Natural killer cell (primary cell): ENCODE data around the gene NT5C2. TPM values are rescaled to one million over a fixed set of nuclear protein-coding genes. Genes with fewer than 3 reads are reported as not detected.
"Not testable (repeated sequence)": the region's sequence is repeated elsewhere in the genome, so short reads cannot be mapped to it uniquely, and the experiment has no call there.

Source experiments
- ATAC-seq, 3 donors: fragments of 150-1000 bp in 2 of 3; fragments of 200-7000 bp in 1 of 3; cut with Tn5 transposase; 1 replicate in 1 of 3; 2 replicates in 2 of 3; pipeline ENCODE4 v1.10.0; 2021; ENCODE audit warnings: mild to moderate bottlenecking in 2 of 3, moderate library complexity in 2 of 3
- DNase-seq, 2 donors: peaks; one replicate each; pipeline versions ENCODE4 v3.0.0 to v3.0.0-alpha.2; 2013 to 2021; ENCODE audit warnings: mixed read lengths in 1 of 2
- H3K27ac ChIP-seq: one replicate; pipeline ENCODE4 v1.5.1; 2013; ENCODE audit warnings: mild to moderate bottlenecking, low read length
- H3K27me3 ChIP-seq: one replicate; pipeline ENCODE4 v1.6.1; 2013; ENCODE audit warnings: low read length; ENCODE audit not compliant: control insufficient read depth, insufficient read depth
- H3K36me3 ChIP-seq: one replicate; pipeline ENCODE4 v1.6.1; 2013; ENCODE audit warnings: low read length; ENCODE audit not compliant: control insufficient read depth, insufficient read depth
- H3K4me1 ChIP-seq: one replicate; pipeline ENCODE4 v1.6.1; 2013; ENCODE audit warnings: low read length; ENCODE audit not compliant: control insufficient read depth, insufficient read depth
- H3K4me3 ChIP-seq: one replicate; pipeline ENCODE4 v1.5.1; 2013; ENCODE audit warnings: low read length
- H3K9me3 ChIP-seq: one replicate; pipeline ENCODE4 v1.6.1; 2013; ENCODE audit warnings: low read length; ENCODE audit not compliant: control insufficient read depth, insufficient read depth
- H3K27ac Mint-ChIP-seq, 2 donors: one replicate each; pipeline ENCODE4 v1.8.0; 2022; ENCODE audit warnings: mild to moderate bottlenecking in 2 of 2, mixed read lengths in 2 of 2, moderate library complexity in 1 of 2
- H3K27me3 Mint-ChIP-seq, 2 donors: one replicate each; pipeline ENCODE4 v1.8.0; 2022; ENCODE audit warnings: low read depth in 2 of 2, mixed read lengths in 2 of 2
- H3K36me3 Mint-ChIP-seq: one replicate; pipeline ENCODE4 v1.8.0; 2022; ENCODE audit warnings: mixed read lengths
- H3K4me1 Mint-ChIP-seq, 2 donors: one replicate each; pipeline ENCODE4 v1.8.0; 2022; ENCODE audit warnings: mixed read lengths in 2 of 2
- H3K4me3 Mint-ChIP-seq: one replicate; pipeline ENCODE4 v1.8.0; 2022; ENCODE audit warnings: mild to moderate bottlenecking, moderate library complexity, mixed read lengths
- H3K9me3 Mint-ChIP-seq, 2 donors: one replicate each; pipeline ENCODE4 v1.8.0; 2022; ENCODE audit warnings: mixed read lengths in 2 of 2
- WGBS: methylation state at CpG from one replicate; pipeline ENCODE4 v1.1.7; 2013; ENCODE audit warnings: missing lambda C conversion rate; ENCODE audit not compliant: insufficient coverage; 5-methylcytosine and 5-hydroxymethylcytosine counted together
- intact Hi-C: fragments of 100-400 bp; cut with micrococcal nuclease; formaldehyde crosslinking; loops from one replicate; pipeline ENCODE4 v1.14.2; 2022
- total RNA-seq, 4 donors: library from RNA; stranded (reverse); fragments of 120-200 nt in 1 of 4; gene quantifications; one replicate each; pipeline versions ENCODE4 v1.2.3 to v1.2.4, GENCODE V29; 2013 to 2022
- TF ChIP-seq, protein P1 (sequence below): fragments of 200-600 bp; IDR thresholded peaks from one replicate; pipeline ENCODE4 v1.8.0; 2022; ENCODE audit warnings: antibody characterized with exemption

The NT5C2 gene
- total RNA-seq, 3 donors from 2014 or later (not counting 1 experiment from before 2014, with no cell fraction given), result 84.4 to 110 (median 89.4) TPM

DNA sequence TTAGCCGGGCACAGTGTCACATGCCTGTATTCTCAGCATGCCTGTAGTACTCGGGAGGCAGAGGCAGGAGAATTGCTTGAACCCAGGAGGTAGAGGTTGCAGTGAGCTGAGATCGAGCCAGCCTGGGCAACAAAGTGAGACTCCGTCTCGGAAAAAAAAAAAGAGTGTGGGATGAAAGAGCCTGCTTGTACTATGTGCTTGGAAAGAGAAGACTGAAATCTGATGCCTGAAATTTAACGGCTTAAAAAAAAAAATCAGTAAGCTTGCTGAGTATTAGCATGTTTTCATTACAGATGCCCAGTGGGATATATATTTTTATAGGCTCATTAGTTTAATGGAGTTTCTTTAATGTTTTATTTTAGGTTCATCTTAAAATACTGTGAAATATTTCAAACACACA is 4.2 kb downstream of the NT5C2 start:
- WGBS, result 90% methylated on average over 6 of the region's 6 CpGs
- H3K4me1 ChIP-seq, result peaks cover 39% of the 10 kb centered on the region
- H3K27ac Mint-ChIP-seq, result no peak overlapping the region

GRCh38 chr10:103186128-103186527 is 6.9 kb downstream of the NT5C2 start:
- Histone ChIP-seq H3K36me3 (peaks cover under 1% of the 10 kb centered on the region), H3K4me1 (peaks cover 30% of the 10 kb centered on the region), H3K27me3 (no peaks in the 10 kb centered on the region), H3K27ac (no peak overlapping the region), H3K4me3 (no peak overlapping the region), H3K9me3 (no peaks in the 10 kb centered on the region)
- WGBS, result 24% methylated on average over 2 of the region's 6 CpGs
- Mint-ChIP-seq H3K36me3 (no peaks in the 10 kb centered on the region), H3K4me1 (peaks cover 70 to 71% of the 10 kb centered on the region in 2 donors), H3K4me3 (peak overlapping the region; percentile 28), H3K9me3 (no peaks in the 10 kb centered on the region), H3K27me3 (no peaks in the 10 kb centered on the region), H3K27ac (peak overlapping the region in 1 of 2 donors; percentile 32)
- TF ChIP-seq, protein P1, sequence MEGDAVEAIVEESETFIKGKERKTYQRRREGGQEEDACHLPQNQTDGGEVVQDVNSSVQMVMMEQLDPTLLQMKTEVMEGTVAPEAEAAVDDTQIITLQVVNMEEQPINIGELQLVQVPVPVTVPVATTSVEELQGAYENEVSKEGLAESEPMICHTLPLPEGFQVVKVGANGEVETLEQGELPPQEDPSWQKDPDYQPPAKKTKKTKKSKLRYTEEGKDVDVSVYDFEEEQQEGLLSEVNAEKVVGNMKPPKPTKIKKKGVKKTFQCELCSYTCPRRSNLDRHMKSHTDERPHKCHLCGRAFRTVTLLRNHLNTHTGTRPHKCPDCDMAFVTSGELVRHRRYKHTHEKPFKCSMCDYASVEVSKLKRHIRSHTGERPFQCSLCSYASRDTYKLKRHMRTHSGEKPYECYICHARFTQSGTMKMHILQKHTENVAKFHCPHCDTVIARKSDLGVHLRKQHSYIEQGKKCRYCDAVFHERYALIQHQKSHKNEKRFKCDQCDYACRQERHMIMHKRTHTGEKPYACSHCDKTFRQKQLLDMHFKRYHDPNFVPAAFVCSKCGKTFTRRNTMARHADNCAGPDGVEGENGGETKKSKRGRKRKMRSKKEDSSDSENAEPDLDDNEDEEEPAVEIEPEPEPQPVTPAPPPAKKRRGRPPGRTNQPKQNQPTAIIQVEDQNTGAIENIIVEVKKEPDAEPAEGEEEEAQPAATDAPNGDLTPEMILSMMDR, result no peak
- intact Hi-C loops, result no loop called here
- no peak for DNase-seq
- no peak for ATAC-seq

More for the DNA sequence above, 4.2 kb downstream of the NT5C2 start:
- Histone ChIP-seq H3K36me3 (no peaks in the 10 kb centered on the region), H3K9me3 (no peaks in the 10 kb centered on the region), H3K27me3 (no peaks in the 10 kb centered on the region), H3K4me3 (no peak overlapping the region), H3K27ac (no peak overlapping the region)
- Mint-ChIP-seq H3K27me3 (no peaks in the 10 kb centered on the region), H3K36me3 (no peaks in the 10 kb centered on the region), H3K9me3 (no peaks in the 10 kb centered on the region), H3K4me3 (peak overlapping the region; percentile 8), H3K4me1 (peaks cover 65 to 72% of the 10 kb centered on the region in 2 donors)
- intact Hi-C loops, result no loop called here
- ATAC-seq, result no peak
- TF ChIP-seq, protein P1, result no peak
- DNase-seq, result no peak

DNA sequence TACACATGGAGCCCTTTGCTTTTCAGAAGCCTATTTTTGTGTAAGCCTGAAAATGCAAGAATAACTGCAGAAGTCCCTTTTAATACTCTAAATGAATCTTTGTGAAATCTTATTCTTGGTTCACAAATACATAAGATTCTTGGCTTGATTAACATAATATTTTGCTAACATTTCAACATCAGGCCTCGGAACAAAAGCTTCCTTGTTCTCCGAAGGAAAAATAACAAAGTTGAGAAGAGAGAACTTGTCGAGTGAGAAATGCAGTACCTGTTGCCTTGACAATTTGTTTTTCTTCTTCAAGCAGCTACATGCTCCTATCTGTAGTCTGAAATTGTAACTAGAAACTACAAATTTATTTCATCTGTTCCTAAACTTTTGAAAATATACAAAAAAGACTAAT is 8.5 kb downstream of the NT5C2 start:
- no peaks in the 10 kb centered on the region for H3K36me3 Mint-ChIP-seq
- no peak overlapping the region for H3K4me3 ChIP-seq
- no peaks in the 10 kb centered on the region for H3K27me3 ChIP-seq
- H3K4me3 Mint-ChIP-seq, result peak overlapping the region; percentile 57
- peaks cover 32% of the 10 kb centered on the region for H3K4me1 ChIP-seq
- 31% methylated on average over 2 of the region's 3 CpGs for WGBS
- no peak overlapping the region for H3K27ac ChIP-seq
- peak overlapping the region; percentile 32 to 69 for H3K27ac Mint-ChIP-seq
- TF ChIP-seq, protein P1, result no peak
- peaks cover 63 to 71% of the 10 kb centered on the region in 2 donors for H3K4me1 Mint-ChIP-seq
- intact Hi-C loops, result no loop called here
- H3K36me3 ChIP-seq, result peaks cover 12% of the 10 kb centered on the region
- H3K9me3 Mint-ChIP-seq, result no peaks in the 10 kb centered on the region
- no peaks in the 10 kb centered on the region for H3K9me3 ChIP-seq
- H3K27me3 Mint-ChIP-seq, result no peaks in the 10 kb centered on the region
- ATAC-seq (no peak), DNase-seq (no peak)

DNA sequence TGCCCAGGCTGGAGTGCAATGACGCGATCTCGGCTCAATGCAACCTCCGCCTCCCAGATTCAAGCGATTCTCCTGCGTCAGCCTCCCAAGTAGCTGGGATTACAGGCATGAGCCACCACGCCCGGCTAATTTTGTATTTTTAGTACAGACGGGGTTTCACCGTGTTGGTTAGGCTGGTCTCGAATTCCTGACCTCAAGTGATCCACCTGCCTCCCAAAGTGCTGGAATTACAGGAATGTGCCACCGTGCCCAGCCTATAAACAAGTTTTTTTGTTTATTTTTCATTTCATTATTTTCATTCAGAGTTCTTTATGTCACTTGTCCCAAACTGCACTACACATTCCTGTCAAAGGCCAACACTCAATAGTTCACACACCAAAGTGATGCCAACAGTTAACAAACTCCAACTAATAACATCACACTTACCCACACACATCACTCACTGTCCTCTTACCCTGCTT is 9.1 kb downstream of the NT5C2 start:
- Histone ChIP-seq H3K4me1 (peaks cover 28% of the 10 kb centered on the region), H3K36me3 (peaks cover 12% of the 10 kb centered on the region)
- H3K27me3 Mint-ChIP-seq, ATAC-seq, H3K9me3 Mint-ChIP-seq, DNase-seq, H3K4me3 Mint-ChIP-seq, H3K36me3 Mint-ChIP-seq, intact Hi-C loops, H3K27ac ChIP-seq, H3K27me3 ChIP-seq, H3K4me3 ChIP-seq, H3K9me3 ChIP-seq: not testable (repeated sequence)
- peak overlapping the region; percentile 32 to 69 for H3K27ac Mint-ChIP-seq
- 91% methylated on average over 12 of the region's 12 CpGs for WGBS
- peaks cover 63 to 71% of the 10 kb centered on the region in 2 donors for H3K4me1 Mint-ChIP-seq
